Ovary (tissue), 3 donors: ENCODE measurements around the gene TBX18.

Source experiments
- CTCF ChIP-seq, 3 donors: fragments of 450-650 bp in 2 of 3; fragments of 200-600 bp in 1 of 3; IDR thresholded peaks; one replicate each; pipeline versions ENCODE4 v1.5.1 to v1.8.0; 2016 to 2022; ENCODE audit warnings: antibody characterized with exemption in 3 of 3, mild to moderate bottlenecking in 1 of 3
- EP300 ChIP-seq: sonication (generic); formaldehyde crosslinking; IDR thresholded peaks from one replicate; pipeline ENCODE4 v1.6.1; 2017; ENCODE audit warnings: antibody characterized with exemption
- POLR2A ChIP-seq: fragments of 450-650 bp; IDR thresholded peaks from one replicate; pipeline ENCODE4 v1.6.1; 2017; ENCODE audit warnings: antibody characterized with exemption, mild to moderate bottlenecking, moderate library complexity
- donor health status: DM: no; HTN: no; CAD: no.

GRCh38 chr6:84785671-84786070 lies 21.3 kb upstream of the TBX18 start:
- TF ChIP-seq CTCF (IDR thresholded peaks at IDR 0.05): no peak
- no peak for TF ChIP-seq POLR2A
- no peak for TF ChIP-seq EP300
